ENCODE results near the gene ULK2. TPM values are rescaled to one million over a fixed set of nuclear protein-coding genes. Genes with fewer than 3 reads are reported as not detected.

ULK2 gene
- total and polyA plus RNA-seq, 8 donors = 14.4 to 36.7 (median 28.3) TPM

GRCh38 chr17:19723964-19724363 lies 143.8 kb downstream of the ULK2 start:
- TF ChIP-seq, protein P1, sequence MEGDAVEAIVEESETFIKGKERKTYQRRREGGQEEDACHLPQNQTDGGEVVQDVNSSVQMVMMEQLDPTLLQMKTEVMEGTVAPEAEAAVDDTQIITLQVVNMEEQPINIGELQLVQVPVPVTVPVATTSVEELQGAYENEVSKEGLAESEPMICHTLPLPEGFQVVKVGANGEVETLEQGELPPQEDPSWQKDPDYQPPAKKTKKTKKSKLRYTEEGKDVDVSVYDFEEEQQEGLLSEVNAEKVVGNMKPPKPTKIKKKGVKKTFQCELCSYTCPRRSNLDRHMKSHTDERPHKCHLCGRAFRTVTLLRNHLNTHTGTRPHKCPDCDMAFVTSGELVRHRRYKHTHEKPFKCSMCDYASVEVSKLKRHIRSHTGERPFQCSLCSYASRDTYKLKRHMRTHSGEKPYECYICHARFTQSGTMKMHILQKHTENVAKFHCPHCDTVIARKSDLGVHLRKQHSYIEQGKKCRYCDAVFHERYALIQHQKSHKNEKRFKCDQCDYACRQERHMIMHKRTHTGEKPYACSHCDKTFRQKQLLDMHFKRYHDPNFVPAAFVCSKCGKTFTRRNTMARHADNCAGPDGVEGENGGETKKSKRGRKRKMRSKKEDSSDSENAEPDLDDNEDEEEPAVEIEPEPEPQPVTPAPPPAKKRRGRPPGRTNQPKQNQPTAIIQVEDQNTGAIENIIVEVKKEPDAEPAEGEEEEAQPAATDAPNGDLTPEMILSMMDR (IDR thresholded peaks at IDR 0.05) = no peak
- ATAC-seq = no peak
- Histone ChIP-seq H3K27me3 (no peaks in the 10 kb centered on the region), H3K27ac (no peak overlapping the region), H3K4me1 (peaks cover 17 to 49% of the 10 kb centered on the region in 2 donors), H3K9me3 (no peaks in the 10 kb centered on the region), H3K36me3 (no peaks in the 10 kb centered on the region), H3K4me3 (no peak overlapping the region)
- intact Hi-C loops (cut with DNase I) = no loop called here
- DNase-seq = peak in 1 of 4 donors; percentile 25

Other genes with a start within 250 kb of the ULK2 start
- 100 to 1,000 TPM; 116 to 208 TPM for gene ALDH3A2, start 219.2 kb downstream of the ULK2 start, total RNA-seq
- gene ALDH3A2, start 219.2 kb downstream of the ULK2 start, polyA plus RNA-seq (ENCODE audit: insufficient read length in 6 of 6) = 10 to 100 TPM; 57.6 to 79.7 (median 68.3) TPM
- gene SLC47A2, start 151.4 kb downstream of the ULK2 start, total RNA-seq = not detected
- gene SLC47A2, start 151.4 kb downstream of the ULK2 start, polyA plus RNA-seq (ENCODE audit: insufficient read length in 6 of 6) = under 1 TPM; 0.20 to 0.60 (median 0.41) TPM
- gene ALDH3A1, start 119.6 kb downstream of the ULK2 start, total RNA-seq = 1 to 10 TPM; 1.2 to 4.7 TPM
- under 1 TPM; 0.41 to 0.76 (median 0.65) TPM for gene ALDH3A1, start 119.6 kb downstream of the ULK2 start, polyA plus RNA-seq (ENCODE audit: insufficient read length in 6 of 6)
- 10 to 100 TPM; 32.7 to 35.2 TPM for gene AKAP10, start 109.9 kb upstream of the ULK2 start, total RNA-seq
- 10 to 100 TPM; 27.9 to 33.7 (median 30.9) TPM for gene AKAP10, start 109.9 kb upstream of the ULK2 start, polyA plus RNA-seq (ENCODE audit: insufficient read length in 6 of 6)
- gene SPECC1, start 141.4 kb upstream of the ULK2 start, total RNA-seq = 10 to 100 TPM; 25.2 to 38.3 TPM
- 1 to 10 TPM; 6.1 to 9.9 (median 6.7) TPM for gene SPECC1, start 141.4 kb upstream of the ULK2 start, polyA plus RNA-seq (ENCODE audit: insufficient read length in 6 of 6)